IPS-18c (cell line): ENCODE results near the gene PLIN3.

Experiments used
- H3K4me3 ChIP-seq: 2 replicates; pipeline ENCODE4 v1.7.0; 2013; ENCODE audit warnings: low read depth, mild to moderate bottlenecking, low read length, moderate library complexity; ENCODE audit not compliant: insufficient read depth
- H3K9me3 ChIP-seq: one replicate; pipeline ENCODE4 v1.6.1; 2013; ENCODE audit warnings: mild to moderate bottlenecking, low read length, moderate library complexity; ENCODE audit not compliant: control insufficient read depth, insufficient read depth

Gene PLIN3

DNA sequence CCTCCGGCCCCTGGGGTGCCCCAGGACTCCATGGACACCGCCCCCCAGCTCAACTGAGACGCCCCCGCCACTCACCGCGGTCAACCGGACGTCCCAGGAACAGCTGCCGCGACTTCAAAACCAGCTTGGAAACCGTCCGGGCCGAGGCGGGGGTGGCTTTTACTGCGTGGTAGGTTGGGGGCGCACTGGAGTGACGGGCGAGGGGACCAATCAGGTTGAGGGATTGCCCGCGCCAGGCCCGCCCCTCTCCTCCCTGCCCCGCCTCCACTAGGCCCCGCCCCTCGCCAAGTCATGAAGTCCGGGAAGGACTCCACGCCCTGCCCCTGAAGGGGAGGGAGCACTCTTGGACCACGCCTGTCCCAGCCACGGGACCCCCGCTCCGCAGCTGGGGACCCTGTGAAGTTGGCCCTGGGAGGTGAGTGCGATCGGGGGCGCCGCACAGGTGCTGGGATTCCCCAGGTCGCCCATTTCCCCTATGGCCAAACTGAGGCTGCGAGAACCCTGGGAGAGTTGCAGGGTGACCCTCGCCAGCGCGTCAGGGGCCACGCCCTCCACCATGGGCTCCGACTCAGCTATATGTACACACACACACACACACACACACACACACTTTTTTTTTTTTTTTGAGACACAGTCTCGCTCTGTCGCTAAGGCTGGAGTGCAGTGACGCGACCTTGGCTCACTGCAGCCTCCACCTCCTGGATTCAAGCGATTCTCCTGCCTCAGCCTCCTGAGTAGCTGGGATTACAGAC lies at the start of gene PLIN3:
PLIN3 (minus strand) TSS at position 134 of the 752 bp plus-strand sequence. CDS start 6,273 bp downstream, outside the sequence.
- Histone ChIP-seq H3K9me3 (no peaks in the 10 kb centered on the region), H3K4me3 (peak within 1 kb of the TSS; percentile 79)

- no peak overlapping the region for H3K4me3 ChIP-seq
- no peaks in the 10 kb centered on the region for H3K9me3 ChIP-seq
Observed at GRCh38 chr19:4916292-4917082, 49.0 kb upstream of the PLIN3 start.

DNA sequence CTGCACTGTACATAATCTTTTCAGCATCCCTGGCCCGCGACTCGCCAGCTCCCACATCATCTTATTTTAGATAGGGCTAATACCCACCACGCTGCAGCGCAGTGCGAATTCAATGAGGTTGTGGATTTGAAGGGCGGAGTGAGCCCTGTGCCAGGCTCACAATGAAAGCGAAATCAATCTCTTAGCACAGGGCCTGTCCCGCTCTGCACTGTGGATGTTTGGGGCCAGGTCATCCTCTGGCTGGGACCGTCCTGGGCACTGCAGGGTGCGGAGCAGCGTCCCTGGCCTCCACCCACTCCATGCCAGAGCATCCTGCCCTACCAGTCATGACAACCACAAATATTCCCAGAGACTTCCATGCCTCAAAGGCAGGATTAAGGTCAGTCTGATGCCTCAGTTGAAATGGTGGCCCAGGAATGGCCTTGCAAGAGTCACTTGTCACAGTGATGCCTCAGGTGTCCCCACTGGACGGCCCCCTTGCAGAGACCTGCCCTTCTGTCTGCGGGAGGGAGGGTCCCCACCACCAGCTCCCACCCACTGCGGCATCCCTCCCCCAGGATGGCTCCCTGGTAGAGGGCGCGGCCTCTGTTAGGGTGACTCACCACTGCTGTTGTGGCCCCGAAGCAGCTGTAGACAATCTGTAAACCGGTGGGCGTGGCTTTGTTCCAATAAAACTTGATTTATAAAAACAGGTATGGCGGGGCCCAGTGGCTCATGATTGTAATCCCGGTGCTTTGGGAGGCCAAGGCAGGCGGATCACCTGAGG lies 47.5 kb upstream of the PLIN3 start:
- no peaks in the 10 kb centered on the region for H3K9me3 ChIP-seq
- H3K4me3 ChIP-seq, result no peak overlapping the region

- H3K4me3 ChIP-seq, result no peak overlapping the region
- H3K9me3 ChIP-seq, result no peaks in the 10 kb centered on the region
Observed at GRCh38 chr19:4913996-4914735, 46.7 kb upstream of the PLIN3 start.

GRCh38 chr19:4911786-4912672 lies 44.6 kb upstream of the PLIN3 start:
- no peak overlapping the region for H3K4me3 ChIP-seq
- H3K9me3 ChIP-seq, result peaks cover 2% of the 10 kb centered on the region

GRCh38 chr19:4911314-4911713 lies 43.8 kb upstream of the PLIN3 start:
- Histone ChIP-seq H3K4me3 (no peak overlapping the region), H3K9me3 (peaks cover 2% of the 10 kb centered on the region)

DNA sequence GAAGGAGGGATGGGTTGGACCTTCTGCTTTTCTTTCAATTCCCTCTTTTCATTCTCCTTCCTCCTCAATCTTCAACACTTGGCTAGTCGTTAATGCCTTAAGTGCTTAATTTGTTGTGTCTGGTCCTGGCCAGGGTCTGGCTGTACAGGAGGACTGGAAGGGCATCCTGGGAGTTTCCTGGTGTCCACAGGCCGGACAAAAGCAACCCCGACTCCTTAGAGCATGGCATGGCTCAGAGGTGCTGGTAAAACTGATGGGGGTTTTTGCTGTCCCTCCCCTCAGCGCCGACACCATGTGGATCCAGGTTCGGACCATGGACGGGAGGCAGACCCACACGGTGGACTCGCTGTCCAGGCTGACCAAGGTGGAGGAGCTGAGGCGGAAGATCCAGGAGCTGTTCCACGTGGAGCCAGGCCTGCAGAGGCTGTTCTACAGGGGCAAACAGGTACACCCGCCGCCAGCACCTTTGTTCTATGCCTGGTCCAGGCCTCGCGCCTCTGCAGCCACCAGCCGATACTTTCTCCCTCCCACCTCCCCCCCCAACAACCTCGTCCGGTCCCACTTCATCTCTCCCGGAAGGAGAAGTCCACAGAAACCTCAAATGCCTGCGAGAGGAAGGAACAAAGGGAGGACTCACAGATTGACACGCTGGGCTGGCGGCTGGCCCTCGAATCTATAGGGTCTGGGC lies 43.3 kb upstream of the PLIN3 start:
- peaks cover 2% of the 10 kb centered on the region for H3K9me3 ChIP-seq
- peak overlapping the region; percentile 80 for H3K4me3 ChIP-seq

GRCh38 chr19:4909897-4910593 lies 42.6 kb upstream of the PLIN3 start:
- peaks cover 2% of the 10 kb centered on the region for H3K9me3 ChIP-seq
- H3K4me3 ChIP-seq, result peak overlapping the region; percentile 80

DNA sequence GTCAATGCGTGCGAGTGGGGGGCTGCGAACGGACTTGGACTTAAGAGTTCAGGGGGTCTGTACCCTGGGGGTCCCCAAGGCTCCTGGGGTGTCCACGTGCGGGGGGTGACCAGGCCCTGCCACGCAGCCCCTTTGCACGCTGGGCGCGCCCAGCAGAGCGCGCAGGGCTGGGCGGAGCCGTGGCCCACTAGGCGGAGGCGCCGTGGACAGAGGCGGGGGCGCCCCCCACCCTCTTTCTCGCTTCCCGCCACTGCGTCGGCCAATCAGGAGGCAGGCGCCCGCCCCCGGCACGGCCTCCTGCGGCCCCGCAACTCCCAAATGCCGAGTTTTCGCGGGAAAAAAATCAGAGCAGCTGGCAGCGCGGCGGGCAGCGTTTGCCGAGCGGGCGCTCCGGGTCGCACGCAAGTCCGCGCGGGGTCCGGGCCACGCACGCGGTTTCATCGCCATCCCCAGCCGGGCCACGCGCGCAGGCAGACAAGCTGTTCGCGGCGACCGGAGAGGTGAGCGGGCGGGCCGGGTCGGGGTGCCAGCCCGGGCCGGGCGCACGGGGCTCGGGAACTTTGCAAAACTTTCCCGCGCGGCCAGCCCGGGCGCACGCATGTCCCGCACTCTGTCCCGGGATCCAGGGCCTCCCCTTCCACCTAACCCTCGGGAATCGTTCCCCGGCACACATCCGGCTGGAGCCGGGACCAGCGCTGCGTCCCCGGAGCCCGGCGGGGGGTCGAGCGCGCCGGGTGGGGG lies 41.9 kb upstream of the PLIN3 start, which contains the start of gene UHRF1:
UHRF1 (plus strand) TSS at position 346 of the 741 bp plus-strand sequence. CDS start 1,385 bp downstream, outside the sequence.
- Histone ChIP-seq H3K4me3 (peak within 1 kb of the TSS; percentile 80), H3K9me3 (peaks cover 2% of the 10 kb centered on the region)

- H3K9me3 ChIP-seq, result peaks cover 2% of the 10 kb centered on the region
- H3K4me3 ChIP-seq, result peak overlapping the region; percentile 80; the same call in 1 of the 2 replicates
Observed at GRCh38 chr19:4908781-4909155, 41.3 kb upstream of the PLIN3 start.

DNA sequence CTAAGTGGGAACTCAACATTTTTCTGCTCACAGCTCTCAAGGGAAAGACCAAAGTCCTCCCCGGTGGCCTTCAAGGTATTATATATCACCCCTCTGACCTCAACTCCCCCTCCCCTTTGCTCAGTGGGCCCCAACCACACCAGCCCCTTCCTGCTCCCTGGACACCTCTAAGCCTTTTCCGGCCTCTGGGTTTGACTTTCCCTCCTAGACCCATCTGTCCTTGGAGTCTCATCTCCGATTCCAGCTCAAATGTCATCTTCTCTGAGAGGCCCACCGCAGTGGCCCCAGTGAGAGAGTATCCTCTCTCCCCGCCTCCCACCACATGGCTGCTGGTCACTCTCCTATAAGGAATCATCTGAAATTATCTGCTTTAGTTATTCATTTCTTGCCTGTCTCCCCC lies 40.9 kb upstream of the PLIN3 start:
- no peak overlapping the region for H3K4me3 ChIP-seq

GRCh38 chr19:4906963-4907362 lies 39.5 kb upstream of the PLIN3 start:
- Histone ChIP-seq H3K9me3 (peaks cover 4% of the 10 kb centered on the region), H3K4me3 (no peak overlapping the region)

More for the DNA sequence above, 40.9 kb upstream of the PLIN3 start:
- peaks cover 2% of the 10 kb centered on the region for H3K9me3 ChIP-seq

GRCh38 chr19:4904481-4904880 lies 37.0 kb upstream of the PLIN3 start:
- peaks cover 4% of the 10 kb centered on the region for H3K9me3 ChIP-seq
- no peak overlapping the region for H3K4me3 ChIP-seq

- H3K9me3 ChIP-seq, result peaks cover 4% of the 10 kb centered on the region
Observed at GRCh38 chr19:4902796-4903195, 35.3 kb upstream of the PLIN3 start, which contains the start of gene ARRDC5. Gene ARRDC5, minus strand, starts transcription at chr19:4902896. Its CDS starts 71 bp downstream, at chr19:4902825.

More at GRCh38 chr19:4902796-4903195, 35.3 kb upstream of the PLIN3 start, which contains the start of gene ARRDC5:
- H3K4me3 ChIP-seq, result no peak within 1 kb of the TSS
